Right lobe of liver (tissue), 4 donors: ENCODE data around the gene RAB36.

Source experiments
- POLR2A ChIP-seq: fragments of 450-650 bp; IDR thresholded peaks from one replicate; pipeline ENCODE4 v1.6.1; 2017; ENCODE audit warnings: antibody characterized with exemption, mild to moderate bottlenecking
- TF ChIP-seq, protein P1 (sequence below), 4 donors: fragments of 200-600 bp in 3 of 4; fragments of 450-650 bp in 1 of 4; IDR thresholded peaks; one replicate each; pipeline versions ENCODE4 v1.5.1 to v1.8.0; 2016 to 2022; ENCODE audit warnings: antibody characterized with exemption in 4 of 4, mild to moderate bottlenecking in 2 of 4
- donor health status: DM: no; HTN: no; CAD: no.
- donor health status: DM: no; HTN: no; CAD: no.
- donor health status: DM: no; HTN: yes; CAD: no.

GRCh38 chr22:23168391-23169042, 23.2 kb downstream of the RAB36 start:
- TF ChIP-seq, protein P1, sequence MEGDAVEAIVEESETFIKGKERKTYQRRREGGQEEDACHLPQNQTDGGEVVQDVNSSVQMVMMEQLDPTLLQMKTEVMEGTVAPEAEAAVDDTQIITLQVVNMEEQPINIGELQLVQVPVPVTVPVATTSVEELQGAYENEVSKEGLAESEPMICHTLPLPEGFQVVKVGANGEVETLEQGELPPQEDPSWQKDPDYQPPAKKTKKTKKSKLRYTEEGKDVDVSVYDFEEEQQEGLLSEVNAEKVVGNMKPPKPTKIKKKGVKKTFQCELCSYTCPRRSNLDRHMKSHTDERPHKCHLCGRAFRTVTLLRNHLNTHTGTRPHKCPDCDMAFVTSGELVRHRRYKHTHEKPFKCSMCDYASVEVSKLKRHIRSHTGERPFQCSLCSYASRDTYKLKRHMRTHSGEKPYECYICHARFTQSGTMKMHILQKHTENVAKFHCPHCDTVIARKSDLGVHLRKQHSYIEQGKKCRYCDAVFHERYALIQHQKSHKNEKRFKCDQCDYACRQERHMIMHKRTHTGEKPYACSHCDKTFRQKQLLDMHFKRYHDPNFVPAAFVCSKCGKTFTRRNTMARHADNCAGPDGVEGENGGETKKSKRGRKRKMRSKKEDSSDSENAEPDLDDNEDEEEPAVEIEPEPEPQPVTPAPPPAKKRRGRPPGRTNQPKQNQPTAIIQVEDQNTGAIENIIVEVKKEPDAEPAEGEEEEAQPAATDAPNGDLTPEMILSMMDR (IDR thresholded peaks at IDR 0.05), result no peak
- no peak for TF ChIP-seq POLR2A
